CD4-positive, alpha-beta T cell treated with Interleukin-6 at 100 ng/mL for 8 hours (primary cell): ENCODE data around the gene PGAP1.

Experiments used
- DNase-seq: peaks from one replicate; pipeline ENCODE4 v3.0.0-alpha.2; 2020; ENCODE audit warnings: mixed read lengths, low spot score

The PGAP1 gene, protein sequence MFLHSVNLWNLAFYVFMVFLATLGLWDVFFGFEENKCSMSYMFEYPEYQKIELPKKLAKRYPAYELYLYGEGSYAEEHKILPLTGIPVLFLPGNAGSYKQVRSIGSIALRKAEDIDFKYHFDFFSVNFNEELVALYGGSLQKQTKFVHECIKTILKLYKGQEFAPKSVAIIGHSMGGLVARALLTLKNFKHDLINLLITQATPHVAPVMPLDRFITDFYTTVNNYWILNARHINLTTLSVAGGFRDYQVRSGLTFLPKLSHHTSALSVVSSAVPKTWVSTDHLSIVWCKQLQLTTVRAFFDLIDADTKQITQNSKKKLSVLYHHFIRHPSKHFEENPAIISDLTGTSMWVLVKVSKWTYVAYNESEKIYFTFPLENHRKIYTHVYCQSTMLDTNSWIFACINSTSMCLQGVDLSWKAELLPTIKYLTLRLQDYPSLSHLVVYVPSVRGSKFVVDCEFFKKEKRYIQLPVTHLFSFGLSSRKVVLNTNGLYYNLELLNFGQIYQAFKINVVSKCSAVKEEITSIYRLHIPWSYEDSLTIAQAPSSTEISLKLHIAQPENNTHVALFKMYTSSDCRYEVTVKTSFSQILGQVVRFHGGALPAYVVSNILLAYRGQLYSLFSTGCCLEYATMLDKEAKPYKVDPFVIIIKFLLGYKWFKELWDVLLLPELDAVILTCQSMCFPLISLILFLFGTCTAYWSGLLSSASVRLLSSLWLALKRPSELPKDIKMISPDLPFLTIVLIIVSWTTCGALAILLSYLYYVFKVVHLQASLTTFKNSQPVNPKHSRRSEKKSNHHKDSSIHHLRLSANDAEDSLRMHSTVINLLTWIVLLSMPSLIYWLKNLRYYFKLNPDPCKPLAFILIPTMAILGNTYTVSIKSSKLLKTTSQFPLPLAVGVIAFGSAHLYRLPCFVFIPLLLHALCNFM

DNA sequence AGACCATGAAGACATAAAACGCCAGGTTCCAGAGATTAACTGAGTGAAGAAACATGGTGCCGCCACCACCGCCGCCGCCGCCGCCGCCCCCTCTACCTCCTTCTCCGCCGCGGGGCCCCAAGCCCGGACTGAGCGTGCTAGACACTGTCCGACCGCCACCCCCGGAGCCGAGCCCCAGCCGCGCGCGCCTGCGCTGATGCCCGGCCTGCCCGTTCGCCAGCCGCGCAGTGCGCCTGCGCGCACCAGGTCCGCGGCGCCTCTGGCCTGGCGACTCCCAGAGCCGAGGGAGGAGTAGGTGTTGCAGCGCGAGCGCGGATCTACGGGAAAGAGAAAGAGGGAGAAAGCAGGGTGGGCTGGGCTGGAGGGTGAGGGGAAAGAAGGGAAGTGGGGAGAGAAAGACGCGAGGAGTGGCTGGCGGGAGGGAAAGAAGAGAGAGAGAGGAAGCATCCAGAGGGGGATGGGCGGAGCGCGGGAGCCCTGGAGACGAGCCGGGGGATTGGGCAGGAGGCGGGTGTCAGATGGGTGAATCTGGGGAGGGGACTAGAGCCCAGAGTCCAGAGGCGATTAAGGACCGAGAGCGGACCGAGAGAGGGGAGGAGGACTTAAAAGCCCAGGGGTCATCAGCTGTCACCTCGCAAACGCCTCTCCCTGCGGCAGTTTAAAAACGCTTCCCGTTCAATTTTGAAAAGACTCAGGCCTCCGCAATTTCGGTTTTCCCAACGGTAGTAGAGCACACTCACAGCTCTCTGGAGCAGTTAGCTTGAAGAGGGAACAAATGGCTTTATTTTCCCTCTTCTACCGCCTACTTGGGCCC lies at the start of gene PGAP1:
Gene PGAP1 (minus strand): TSS at position 146 of the 814 bp plus-strand sequence. CDS start 91 bp downstream, at position 55.
- DNase-seq: peak; percentile 78

GRCh38 chr2:196974970-196975369 lies 48.5 kb upstream of the PGAP1 start:
- DNase-seq: no peak

DNA sequence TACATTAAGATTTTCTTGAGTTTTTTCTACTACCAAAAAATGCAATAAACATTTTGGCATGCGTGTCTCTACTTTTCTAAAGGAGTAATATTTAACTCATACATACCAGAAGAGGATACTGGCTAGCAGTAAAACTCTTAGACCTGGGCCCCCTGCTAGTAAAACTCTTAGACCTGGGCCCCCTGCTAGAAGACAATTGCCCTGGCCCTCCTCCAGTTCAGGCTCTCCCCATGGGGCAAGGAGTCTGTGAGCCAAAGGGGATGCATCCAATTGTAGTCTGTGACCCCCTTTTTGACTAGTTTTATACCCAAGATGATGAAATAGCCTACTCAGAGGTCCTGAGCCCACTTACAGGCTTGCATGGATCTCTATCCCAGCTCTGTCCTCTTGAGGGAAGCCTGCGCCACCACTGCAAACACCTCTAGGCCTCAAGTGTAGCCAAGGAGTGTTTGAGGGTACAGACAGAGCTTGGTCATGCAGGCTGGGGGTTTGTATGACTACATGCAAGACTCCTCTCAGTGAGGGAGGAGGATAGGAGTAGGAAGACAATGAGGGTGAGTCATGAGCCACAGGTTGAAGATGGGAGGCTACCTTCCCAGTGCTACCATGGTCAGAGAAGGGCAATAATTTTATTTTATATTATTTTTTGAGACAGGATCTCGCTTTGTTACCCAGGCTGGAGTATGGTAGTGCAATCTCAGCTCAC lies 45.2 kb upstream of the PGAP1 start:
- no peak for DNase-seq

- DNase-seq: no peak
These were observed 43.6 kb upstream of the PGAP1 start for GRCh38 chr2:196970099-196970498.

DNA sequence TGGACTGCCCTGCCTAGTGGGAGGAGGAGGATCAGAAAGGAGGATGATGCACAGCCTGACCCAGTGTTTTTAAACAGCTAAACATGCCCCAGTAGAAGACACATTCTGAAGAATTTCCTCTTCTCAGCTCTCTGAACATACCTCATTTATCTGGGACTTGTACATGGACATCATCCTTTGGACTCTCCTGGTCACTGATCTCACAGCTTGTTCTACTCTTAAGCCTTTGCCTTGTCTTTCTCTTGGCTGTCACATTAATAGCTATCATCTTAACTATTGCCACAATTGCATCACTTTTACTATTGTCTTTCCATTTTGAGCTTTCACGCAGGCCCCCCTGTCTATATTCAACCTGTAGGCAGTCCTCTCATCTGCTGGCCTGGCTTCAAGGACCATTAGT lies 42.0 kb upstream of the PGAP1 start:
- DNase-seq: no peak

GRCh38 chr2:196967775-196968174 lies 41.3 kb upstream of the PGAP1 start:
- no peak for DNase-seq

- DNase-seq: no peak
These were observed 40.6 kb upstream of the PGAP1 start for GRCh38 chr2:196967116-196967515.

- no peak for DNase-seq
These were observed 39.6 kb upstream of the PGAP1 start for GRCh38 chr2:196966061-196966460.

DNA sequence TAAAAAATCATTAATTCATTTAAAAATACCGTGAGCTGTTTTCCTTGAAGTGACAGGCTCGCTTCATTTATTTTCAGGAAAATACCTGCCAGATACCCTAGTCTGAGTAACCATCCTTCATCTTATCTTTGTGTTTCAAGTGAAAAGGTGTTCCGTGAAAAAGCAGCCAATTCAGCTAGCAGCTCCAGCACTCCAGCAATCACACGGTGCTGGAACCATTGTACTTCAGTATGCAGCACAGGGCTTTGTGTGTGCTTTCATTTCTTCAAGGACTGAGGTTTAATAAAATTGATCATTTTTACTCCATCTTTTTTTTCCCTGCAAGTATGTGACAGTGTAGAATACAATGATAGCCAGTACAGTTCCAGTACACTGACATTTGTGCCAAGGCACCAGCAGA lies 39.1 kb upstream of the PGAP1 start:
- DNase-seq: no peak

- no peak for DNase-seq
These were observed 37.5 kb upstream of the PGAP1 start for GRCh38 chr2:196963961-196964360.

DNA sequence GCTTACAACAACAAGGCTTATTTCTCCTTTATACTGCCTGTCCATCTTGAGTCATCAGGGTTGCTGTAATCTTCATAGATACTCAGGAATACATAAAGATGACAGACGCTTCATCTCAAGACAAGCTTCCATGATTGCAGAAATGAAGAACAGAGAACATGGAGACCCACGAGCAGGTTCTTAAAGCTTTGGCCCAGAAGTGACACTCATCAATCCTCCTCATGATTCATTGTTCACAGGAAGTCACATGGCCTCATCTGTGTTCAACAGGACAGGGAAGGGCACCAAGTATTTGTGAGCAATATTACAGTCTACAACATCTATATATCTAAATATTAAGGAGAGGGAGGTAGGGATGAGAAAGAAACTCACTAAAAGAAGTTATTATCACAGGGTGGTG lies 36.5 kb upstream of the PGAP1 start:
- no peak for DNase-seq

- no peak for DNase-seq
These were observed 35.8 kb upstream of the PGAP1 start for GRCh38 chr2:196962325-196962724.

GRCh38 chr2:196961889-196962288 lies 35.4 kb upstream of the PGAP1 start:
- no peak for DNase-seq

- DNase-seq: no peak
These were observed 33.3 kb upstream of the PGAP1 start for GRCh38 chr2:196959734-196960338.

DNA sequence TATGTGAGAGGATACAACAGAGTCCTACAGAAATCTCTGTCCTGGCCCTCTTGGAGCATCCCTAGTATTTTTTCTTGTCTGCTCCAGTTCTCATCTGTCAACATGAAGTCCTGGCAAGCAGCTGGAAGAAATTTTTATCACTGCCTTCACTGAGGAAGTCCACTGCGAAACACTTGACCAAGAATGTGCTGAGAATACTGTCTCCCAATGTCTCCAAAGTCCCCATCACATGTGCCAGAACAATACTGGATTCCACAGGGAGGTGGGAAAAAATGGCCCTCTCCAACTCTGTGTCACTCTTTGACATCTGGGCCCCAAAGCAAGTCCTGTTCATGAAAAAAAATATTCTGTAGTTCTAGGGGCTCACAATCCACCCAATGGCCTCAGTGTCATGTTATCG lies 32.8 kb upstream of the PGAP1 start:
- DNase-seq: no peak

DNA sequence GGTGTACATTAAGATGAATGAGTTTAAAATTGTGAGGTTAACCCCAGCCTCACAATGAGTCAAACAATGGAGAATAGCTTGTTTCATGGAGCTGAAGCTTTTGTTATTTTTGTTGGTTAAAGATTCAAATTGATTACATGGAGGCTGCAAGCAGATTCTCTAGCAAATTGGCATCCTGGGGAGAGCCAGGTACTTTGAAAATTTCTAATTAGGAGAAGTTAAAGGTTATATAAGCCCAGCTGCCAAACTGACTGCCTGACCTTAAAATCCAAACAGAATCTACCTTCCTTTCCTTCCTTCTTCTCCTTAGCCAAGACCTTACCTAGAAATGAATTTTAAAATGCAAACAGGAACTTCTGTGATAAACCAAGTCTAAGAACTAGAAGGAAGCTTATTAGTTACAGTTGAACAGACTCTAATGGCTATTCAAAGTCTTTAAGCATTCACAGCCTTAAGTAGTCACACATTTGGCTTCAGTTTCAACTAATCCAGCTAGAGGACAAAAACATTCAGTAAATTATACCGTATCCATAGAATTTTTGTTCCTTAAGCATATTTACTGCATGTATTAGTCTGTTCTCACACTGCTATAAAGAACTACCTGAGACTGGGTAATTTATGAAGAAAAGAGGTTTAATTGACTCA lies 31.5 kb upstream of the PGAP1 start:
- DNase-seq: no peak

GRCh38 chr2:196957442-196957841 lies 30.9 kb upstream of the PGAP1 start:
- no peak for DNase-seq

GRCh38 chr2:196956069-196956468 lies 29.6 kb upstream of the PGAP1 start:
- no peak for DNase-seq

DNA sequence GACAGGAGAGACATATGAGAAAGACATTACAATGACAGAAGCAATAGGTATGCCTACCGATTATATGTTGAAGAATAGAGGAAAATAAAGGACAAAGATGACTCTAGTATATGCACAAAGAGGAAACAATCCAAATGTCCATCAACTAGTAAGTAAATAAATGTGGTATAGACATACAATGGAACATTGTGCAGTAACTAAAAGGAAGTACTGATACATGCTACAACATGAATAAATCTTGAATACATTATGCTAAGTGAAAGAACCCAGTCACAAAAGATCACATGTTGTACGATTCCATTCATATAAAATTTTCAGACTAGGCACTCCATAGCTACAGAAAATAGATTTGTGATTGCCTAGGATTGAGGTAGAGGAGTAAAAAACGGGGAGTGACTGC lies 28.5 kb upstream of the PGAP1 start:
- DNase-seq: no peak

- no peak for DNase-seq
These were observed 27.5 kb upstream of the PGAP1 start for GRCh38 chr2:196954001-196954400.

GRCh38 chr2:196952936-196953335 lies 26.4 kb upstream of the PGAP1 start:
- no peak for DNase-seq
